GM10847 (cell line): ENCODE data around the gene TRAPPC5.

Experiments used
- POLR2A ChIP-seq: IDR thresholded peaks from 2 replicates; pipeline ENCODE4 v1.6.1; 2011; ENCODE audit not compliant: insufficient read length; ENCODE audit errors: extremely low read depth

The TRAPPC5 gene

GRCh38 chr19:7642295-7643030, 38.2 kb upstream of the TRAPPC5 start:
- TF ChIP-seq POLR2A, result no peak

- no peak for TF ChIP-seq POLR2A
Observed at GRCh38 chr19:7643031-7643415, 37.6 kb upstream of the TRAPPC5 start.

GRCh38 chr19:7644550-7644877, 36.1 kb upstream of the TRAPPC5 start:
- no peak for TF ChIP-seq POLR2A

GRCh38 chr19:7645163-7645562, 35.5 kb upstream of the TRAPPC5 start:
- TF ChIP-seq POLR2A, result no peak

GRCh38 chr19:7645656-7646425, 34.8 kb upstream of the TRAPPC5 start:
- no peak for TF ChIP-seq POLR2A

- no peak for TF ChIP-seq POLR2A
Observed at GRCh38 chr19:7646426-7646700, 34.3 kb upstream of the TRAPPC5 start.

- no peak for TF ChIP-seq POLR2A
Observed at GRCh38 chr19:7647156-7647555, 33.5 kb upstream of the TRAPPC5 start.

- TF ChIP-seq POLR2A, result no peak
Observed at GRCh38 chr19:7648265-7649014, 32.2 kb upstream of the TRAPPC5 start.

- TF ChIP-seq POLR2A, result no peak
Observed at GRCh38 chr19:7650148-7650547, 30.5 kb upstream of the TRAPPC5 start.

- TF ChIP-seq POLR2A, result no peak
Observed at GRCh38 chr19:7652061-7652641, 28.5 kb upstream of the TRAPPC5 start.

GRCh38 chr19:7654401-7654800, 26.2 kb upstream of the TRAPPC5 start:
- no peak for TF ChIP-seq POLR2A

- TF ChIP-seq POLR2A, result no peak
Observed at GRCh38 chr19:7655581-7655980, 25.1 kb upstream of the TRAPPC5 start.

- no peak for TF ChIP-seq POLR2A
Observed at GRCh38 chr19:7657131-7657751, 23.4 kb upstream of the TRAPPC5 start.

GRCh38 chr19:7658219-7658686, 22.4 kb upstream of the TRAPPC5 start:
- no peak for TF ChIP-seq POLR2A
